ENCODE data around the gene CDH13.

The CDH13 gene

GRCh38 chr16:83054283-83054682, 427.5 kb downstream of the CDH13 start:
- DNase-seq (ENCODE audit: extremely low spot score) = no peak
- TF ChIP-seq, protein P1, sequence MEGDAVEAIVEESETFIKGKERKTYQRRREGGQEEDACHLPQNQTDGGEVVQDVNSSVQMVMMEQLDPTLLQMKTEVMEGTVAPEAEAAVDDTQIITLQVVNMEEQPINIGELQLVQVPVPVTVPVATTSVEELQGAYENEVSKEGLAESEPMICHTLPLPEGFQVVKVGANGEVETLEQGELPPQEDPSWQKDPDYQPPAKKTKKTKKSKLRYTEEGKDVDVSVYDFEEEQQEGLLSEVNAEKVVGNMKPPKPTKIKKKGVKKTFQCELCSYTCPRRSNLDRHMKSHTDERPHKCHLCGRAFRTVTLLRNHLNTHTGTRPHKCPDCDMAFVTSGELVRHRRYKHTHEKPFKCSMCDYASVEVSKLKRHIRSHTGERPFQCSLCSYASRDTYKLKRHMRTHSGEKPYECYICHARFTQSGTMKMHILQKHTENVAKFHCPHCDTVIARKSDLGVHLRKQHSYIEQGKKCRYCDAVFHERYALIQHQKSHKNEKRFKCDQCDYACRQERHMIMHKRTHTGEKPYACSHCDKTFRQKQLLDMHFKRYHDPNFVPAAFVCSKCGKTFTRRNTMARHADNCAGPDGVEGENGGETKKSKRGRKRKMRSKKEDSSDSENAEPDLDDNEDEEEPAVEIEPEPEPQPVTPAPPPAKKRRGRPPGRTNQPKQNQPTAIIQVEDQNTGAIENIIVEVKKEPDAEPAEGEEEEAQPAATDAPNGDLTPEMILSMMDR (IDR thresholded peaks at IDR 0.05; ENCODE audit: control extremely low read depth, extremely low read depth, low read depth, missing control alignments) = no peak
- CTCF ChIA-PET = no interaction called here
- POLR2A ChIA-PET = no interaction called here

DNA sequence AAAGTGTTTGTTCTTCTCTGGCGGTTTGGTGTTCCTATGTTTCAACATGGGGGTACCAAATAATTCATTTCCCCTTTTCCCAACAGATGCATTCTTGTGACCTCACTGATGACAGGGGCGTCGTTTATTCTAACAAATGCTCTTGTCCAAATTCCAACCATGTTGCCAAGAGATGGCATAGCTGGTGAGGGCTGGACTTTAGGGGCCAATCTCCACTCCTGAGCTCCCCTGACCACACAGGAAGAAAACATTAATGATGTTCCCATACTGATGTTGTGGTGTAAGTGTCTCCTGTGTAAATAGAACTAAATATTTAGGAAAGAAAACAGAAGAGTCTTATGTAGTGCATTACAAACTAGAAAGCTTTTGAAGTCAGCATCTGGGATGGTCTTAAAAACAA, 431.6 kb downstream of the CDH13 start:
- CTCF ChIA-PET = no interaction called here
- no peak for DNase-seq (ENCODE audit: extremely low spot score)
- TF ChIP-seq, protein P1 (IDR thresholded peaks at IDR 0.05; ENCODE audit: control extremely low read depth, extremely low read depth, low read depth, missing control alignments) = no peak
- POLR2A ChIA-PET = no interaction called here

DNA sequence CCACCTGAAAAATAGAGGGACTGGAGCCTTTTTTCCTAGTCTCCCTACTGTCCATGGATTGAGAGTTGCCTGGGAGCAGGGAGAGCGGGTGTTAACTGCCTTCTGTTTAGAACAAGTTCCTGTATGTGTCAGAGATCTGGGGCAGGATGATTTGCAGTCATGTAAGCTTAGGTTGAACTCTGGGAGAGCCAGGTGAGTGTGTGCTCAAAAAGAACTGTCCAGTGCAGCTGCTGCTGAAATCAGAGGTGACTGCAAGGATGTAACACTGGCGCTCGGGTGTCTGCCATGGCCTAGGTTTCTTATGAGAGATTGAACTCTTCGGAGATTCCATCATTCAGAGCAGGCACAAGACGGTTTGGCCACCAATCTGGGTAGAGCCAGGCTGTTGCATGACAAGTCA, 432.5 kb downstream of the CDH13 start:
- CTCF ChIA-PET = no interaction called here
- TF ChIP-seq, protein P1 (IDR thresholded peaks at IDR 0.05; ENCODE audit: control extremely low read depth, extremely low read depth, low read depth, missing control alignments) = no peak

GRCh38 chr16:83066011-83066410, 439.2 kb downstream of the CDH13 start:
- CTCF ChIA-PET = no interaction called here
- POLR2A ChIA-PET = interaction anchor here (0.6 kb wide), 1 partner anchor 10 kb away, joined by 3 read pairs; no protein-coding TSS in a partner anchor

More for the DNA sequence above, 432.5 kb downstream of the CDH13 start:
- POLR2A ChIA-PET = no interaction called here
- DNase-seq (ENCODE audit: extremely low spot score) = no peak

GRCh38 chr16:83066881-83067280, 440.1 kb downstream of the CDH13 start:
- TF ChIP-seq, protein P1 (IDR thresholded peaks at IDR 0.05; ENCODE audit: control extremely low read depth, extremely low read depth, low read depth, missing control alignments) = no peak
- ChIA-PET POLR2A (no interaction called here), CTCF (no interaction called here)
- DNase-seq (ENCODE audit: extremely low spot score) = no peak

More at GRCh38 chr16:83066011-83066410, 439.2 kb downstream of the CDH13 start:
- DNase-seq (ENCODE audit: extremely low spot score) = no peak
- TF ChIP-seq, protein P1 (IDR thresholded peaks at IDR 0.05; ENCODE audit: control extremely low read depth, extremely low read depth, low read depth, missing control alignments) = no peak

DNA sequence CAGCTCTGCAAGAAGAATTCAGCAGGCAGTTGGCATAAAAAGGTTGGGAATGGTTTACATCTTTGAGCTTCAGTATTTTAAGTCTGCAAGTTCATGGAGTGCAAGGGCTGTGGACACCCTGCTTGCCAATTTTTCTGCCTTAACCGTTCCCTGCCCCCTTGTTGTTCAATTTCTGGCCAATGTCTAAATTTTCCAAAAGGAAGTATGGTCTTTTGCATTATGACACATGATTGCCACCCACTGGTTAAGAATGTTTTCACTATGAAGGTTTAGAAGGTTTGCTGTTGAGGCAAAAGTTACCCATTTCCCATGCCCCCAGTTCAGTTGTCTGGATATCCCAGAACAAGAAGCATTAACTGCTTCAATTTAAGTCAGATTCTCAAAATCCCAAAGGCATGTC, 441.9 kb downstream of the CDH13 start:
- CTCF ChIA-PET = no interaction called here
- TF ChIP-seq, protein P1 (IDR thresholded peaks at IDR 0.05; ENCODE audit: control extremely low read depth, extremely low read depth, low read depth, missing control alignments) = no peak
- POLR2A ChIA-PET = no interaction called here
- no peak for DNase-seq (ENCODE audit: extremely low spot score)

Measured in GM10248 (cell line).